GM18505 (cell line): Measurements from ENCODE around the gene GPR173.

Experiments
- ATAC-seq: cut with Tn5 transposase; IDR thresholded peaks from one replicate; pipeline ENCODE4 v1.9.1; 2021; ENCODE audit not compliant: unreplicated experiment
- POLR2A ChIP-seq: IDR thresholded peaks from 4 replicates; pipeline ENCODE4 v1.6.1; 2011; ENCODE audit warnings: borderline replicate concordance; ENCODE audit not compliant: insufficient read depth, insufficient read length; ENCODE audit errors: extremely low read depth

GPR173 gene, protein sequence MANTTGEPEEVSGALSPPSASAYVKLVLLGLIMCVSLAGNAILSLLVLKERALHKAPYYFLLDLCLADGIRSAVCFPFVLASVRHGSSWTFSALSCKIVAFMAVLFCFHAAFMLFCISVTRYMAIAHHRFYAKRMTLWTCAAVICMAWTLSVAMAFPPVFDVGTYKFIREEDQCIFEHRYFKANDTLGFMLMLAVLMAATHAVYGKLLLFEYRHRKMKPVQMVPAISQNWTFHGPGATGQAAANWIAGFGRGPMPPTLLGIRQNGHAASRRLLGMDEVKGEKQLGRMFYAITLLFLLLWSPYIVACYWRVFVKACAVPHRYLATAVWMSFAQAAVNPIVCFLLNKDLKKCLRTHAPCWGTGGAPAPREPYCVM

GRCh38 chrX:53048169-53049126, at the start of gene GPR173:
TSS of gene GPR173 (plus strand) at chrX:53048789. CDS start at chrX:53076622, 27,833 bp downstream.
- no peak for ATAC-seq
- no peak for TF ChIP-seq POLR2A

DNA sequence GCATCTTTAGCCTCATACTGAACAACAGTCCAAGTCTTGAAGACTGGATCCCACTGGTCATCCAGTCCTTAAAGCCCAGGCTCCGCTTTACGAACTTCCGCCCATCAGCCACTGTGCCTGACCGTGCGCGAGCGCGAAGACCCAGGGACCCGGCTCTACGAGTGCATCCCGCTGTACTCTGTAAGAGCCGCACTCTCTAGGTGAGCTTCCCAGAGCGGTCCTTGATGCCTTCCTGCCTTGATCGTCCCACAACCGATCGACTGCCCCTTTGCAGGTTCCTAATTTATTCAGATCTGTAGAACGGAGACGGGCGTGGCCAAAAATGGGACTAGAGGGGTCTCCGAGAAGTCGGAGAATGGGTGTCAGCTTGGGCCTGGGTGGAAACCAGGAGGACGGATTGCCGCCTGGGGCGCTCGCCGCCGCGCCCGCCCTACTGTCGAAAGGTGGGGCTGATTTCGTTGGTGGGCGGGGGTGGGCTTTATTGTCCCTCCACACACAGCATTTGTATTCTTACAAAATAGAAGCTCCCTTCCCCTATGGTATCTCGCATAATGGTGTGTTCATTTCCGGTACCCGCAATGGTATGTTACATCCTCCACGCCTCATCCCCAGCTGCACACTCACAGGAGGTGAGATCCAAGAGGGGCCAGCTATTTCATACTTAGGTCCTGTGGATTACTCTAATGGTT, 48.0 kb upstream of the GPR173 start:
- no peak for ATAC-seq
- TF ChIP-seq POLR2A, result no peak

GRCh38 chrX:53001958-53002357, 46.6 kb upstream of the GPR173 start:
- TF ChIP-seq POLR2A, result no peak

DNA sequence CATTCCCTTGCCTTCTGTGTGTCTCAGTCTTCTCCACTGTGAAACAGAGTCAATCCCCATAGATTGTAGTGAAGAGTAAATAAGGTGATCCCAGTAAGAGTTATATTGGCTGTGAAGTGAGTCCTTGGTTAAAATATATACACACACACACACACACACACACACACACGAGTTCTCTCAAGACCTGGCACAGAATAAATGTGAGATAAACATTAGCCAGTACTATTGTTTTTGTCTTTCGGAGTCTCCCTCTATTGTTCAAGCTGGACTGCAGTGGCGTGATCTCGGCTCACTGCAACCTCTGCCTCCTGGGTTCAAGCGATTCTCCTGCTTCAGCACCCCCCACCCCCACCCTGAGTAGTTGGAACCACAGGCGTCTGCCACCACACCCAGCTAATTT, 45.5 kb upstream of the GPR173 start:
- no peak for TF ChIP-seq POLR2A
- ATAC-seq, result no peak

More at GRCh38 chrX:53001958-53002357, 46.6 kb upstream of the GPR173 start:
- no peak for ATAC-seq

DNA sequence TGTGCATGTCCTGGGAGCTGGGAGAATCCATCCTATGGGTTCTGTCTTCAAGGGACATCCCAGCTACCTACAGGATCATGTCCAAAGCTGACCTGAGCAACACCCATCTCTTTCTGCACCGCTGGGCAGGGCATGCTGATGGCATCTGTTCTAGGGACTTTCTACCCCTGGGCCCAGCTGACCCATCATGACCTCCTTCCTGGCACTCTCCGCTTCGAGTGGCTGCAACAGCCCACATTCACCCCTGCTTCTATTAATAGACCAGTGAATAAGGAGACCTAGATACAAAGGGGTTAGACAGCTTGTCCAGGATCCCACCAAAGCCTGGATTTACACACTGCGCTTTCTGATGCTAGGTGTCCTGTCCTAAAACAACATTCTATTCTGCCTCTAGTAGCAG, 44.6 kb upstream of the GPR173 start:
- no peak for ATAC-seq
- no peak for TF ChIP-seq POLR2A

DNA sequence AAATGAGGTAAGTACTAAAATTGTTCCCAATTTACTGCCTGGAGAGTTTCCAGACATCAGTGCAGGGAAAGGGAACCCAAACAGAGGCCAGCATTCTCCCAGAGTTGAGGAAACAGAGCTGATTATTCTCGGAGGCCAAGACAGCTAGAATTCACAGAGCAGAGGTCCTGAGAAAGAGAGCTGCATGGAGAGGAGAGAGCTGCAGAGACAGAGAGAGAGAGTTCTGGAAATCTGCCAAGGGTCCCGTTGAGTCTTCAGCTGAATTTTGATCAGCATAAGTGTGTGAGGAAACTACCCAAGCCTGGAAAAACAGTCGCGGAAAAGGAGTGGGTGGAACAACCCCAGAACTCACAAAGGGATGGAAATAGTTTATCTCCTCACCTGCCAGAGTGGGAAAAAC, 43.8 kb upstream of the GPR173 start:
- no peak for ATAC-seq
- no peak for TF ChIP-seq POLR2A

- no peak for ATAC-seq
Measured at GRCh38 chrX:53005327-53005726, 43.3 kb upstream of the GPR173 start.

DNA sequence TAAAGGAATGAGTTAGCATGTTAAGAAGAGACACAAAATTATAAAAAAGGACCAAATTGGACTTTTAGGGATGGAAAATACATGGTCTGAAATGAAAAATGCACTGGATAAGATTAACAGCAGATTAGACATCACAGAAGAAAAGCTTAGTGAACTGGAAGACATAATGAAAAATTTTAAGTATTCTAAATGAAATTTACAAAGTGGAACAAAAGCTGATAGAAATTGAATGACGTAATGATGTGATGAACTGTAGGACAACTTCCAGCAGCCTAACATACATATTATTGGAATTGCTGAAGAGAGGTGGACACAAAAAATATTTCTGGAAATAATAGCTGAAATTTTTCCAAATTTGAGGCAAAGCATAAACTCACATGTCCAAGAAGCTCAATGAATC, 39.6 kb upstream of the GPR173 start:
- no peak for TF ChIP-seq POLR2A
- ATAC-seq, result no peak

More at GRCh38 chrX:53005327-53005726, 43.3 kb upstream of the GPR173 start:
- TF ChIP-seq POLR2A, result no peak

DNA sequence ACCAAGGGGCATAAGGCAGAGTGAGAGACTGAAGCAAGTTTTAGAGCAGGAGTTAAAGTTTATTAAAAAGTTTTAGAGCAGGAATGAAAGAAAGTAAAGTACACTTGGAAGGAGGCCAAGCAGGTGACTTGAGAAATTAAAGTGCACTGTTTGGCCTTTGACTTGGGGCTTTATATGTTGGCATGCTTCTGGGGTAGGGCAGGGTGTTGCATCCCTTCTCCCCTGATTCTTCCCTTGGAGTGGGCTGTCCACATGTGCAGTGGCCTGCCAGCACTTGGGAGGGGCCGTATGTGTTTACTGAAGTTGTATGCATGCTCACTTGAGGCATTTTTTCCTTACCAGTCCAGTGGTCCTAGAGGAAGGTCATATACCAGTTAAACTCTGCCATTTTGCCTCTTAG, 35.3 kb upstream of the GPR173 start:
- ATAC-seq, result no peak
- TF ChIP-seq POLR2A, result no peak

DNA sequence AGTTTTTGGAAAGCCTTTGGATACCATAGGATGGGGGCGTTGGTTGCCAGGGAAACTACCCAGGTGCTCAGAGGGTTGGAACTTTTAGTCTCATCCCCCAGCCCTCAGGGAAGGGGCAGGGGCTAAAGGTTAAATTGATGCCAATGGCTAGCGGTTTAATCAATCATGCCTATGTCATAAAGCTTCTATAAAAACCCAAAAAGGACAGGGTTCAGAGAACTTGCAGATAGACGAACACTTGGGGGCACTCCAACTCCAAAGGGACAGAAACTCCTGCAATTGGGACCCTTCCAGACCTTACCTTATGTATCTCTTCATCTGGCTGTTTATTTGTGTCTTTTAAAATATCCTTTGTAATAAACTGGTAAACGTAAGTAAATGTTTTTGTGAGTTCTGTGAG, 30.0 kb upstream of the GPR173 start:
- TF ChIP-seq POLR2A, result no peak
- no peak for ATAC-seq

GRCh38 chrX:53022381-53022780, 26.2 kb upstream of the GPR173 start:
- no peak for ATAC-seq
- TF ChIP-seq POLR2A, result no peak

DNA sequence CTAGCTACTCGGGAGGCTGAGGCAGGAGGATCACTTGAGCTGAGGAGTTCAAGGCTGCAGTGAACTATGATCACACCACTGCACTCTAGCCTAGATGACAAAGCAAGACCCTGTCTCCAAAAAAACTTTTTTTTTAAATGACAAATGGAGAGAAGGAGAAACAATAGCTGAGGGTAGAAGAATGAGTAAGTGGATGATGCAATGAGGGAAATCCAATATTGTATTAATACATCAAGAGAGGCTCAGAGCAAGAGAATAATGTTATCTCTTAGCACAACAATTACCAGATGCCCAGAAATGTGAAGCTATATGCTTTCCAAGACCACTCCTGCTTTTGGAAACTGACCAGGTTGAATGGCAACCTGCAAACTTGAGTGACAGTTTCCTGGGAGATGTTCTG, 19.9 kb upstream of the GPR173 start:
- ATAC-seq, result no peak
- TF ChIP-seq POLR2A, result no peak

DNA sequence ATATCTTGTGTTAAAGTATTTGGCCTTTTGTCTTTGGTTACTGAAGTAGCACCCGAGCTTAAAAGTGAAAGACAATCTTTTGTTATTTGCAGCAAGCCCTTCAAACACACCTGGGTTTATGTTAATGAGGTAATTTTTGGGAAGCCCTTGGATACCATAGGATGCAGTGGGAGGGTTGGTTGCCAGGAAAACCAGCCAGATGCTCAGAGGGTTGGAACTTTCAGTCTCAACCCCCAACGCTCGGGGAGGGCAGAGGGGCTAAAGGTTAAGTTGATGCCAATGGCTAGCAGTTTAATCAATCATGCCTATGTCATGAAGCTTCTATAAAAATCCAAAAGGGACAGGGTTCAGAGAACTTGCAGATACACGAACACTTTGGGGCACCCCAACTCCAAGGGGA, 17.2 kb upstream of the GPR173 start:
- no peak for ATAC-seq
- no peak for TF ChIP-seq POLR2A

DNA sequence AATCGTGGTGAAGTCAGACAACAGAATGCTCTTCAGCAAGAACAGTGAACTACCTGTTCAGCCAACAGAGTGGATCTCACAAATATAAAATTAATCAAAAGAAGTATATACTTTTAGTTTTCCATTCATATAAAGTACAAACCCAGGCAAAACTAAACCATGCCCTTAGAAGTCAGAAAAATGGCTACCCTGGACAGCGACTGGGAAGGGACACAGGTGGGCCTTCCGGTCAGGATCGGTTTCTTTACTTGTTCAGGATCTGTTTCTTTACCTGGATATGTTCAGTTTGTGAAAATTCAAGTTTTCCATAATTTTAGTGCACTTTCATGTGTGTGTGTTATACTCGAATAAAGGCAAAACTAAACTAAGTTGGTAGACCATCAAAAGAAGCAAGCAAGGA, 12.4 kb upstream of the GPR173 start:
- no peak for TF ChIP-seq POLR2A
- no peak for ATAC-seq

- TF ChIP-seq POLR2A, result no peak
- no peak for ATAC-seq
Measured at GRCh38 chrX:53039236-53039635, 9.4 kb upstream of the GPR173 start.
